ENCODE data around the gene MYO1H.
"Not testable (repeated sequence)": the region's sequence is repeated elsewhere in the genome, so short reads cannot be mapped to it uniquely, and the experiment has no call there.

Gene MYO1H

DNA sequence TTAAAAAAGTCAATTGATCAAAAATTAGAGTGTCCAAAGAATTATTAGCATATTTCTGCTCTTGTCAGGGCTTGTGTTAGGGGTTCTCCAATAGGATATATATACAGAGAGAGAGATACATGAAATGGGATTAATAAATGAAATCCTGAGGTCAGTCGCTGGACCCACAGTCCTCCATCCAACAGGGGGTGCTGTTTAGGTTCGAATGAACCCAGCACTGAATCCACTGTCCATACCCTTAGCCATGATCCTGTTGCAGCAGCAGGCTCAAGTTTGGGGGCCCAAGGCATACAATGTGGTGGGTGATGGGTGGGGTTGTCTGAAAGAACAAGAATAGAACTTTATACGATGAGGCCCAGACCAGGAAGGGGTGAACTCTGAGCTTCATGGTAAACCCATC is 780 bp upstream of the MYO1H start:
- no peak for DNase-seq (ENCODE audit: low read depth)

- DNase-seq (ENCODE audit: low read depth): no peak
These were observed 4.5 kb downstream of the MYO1H start for GRCh38 chr12:109352184-109352583.

DNA sequence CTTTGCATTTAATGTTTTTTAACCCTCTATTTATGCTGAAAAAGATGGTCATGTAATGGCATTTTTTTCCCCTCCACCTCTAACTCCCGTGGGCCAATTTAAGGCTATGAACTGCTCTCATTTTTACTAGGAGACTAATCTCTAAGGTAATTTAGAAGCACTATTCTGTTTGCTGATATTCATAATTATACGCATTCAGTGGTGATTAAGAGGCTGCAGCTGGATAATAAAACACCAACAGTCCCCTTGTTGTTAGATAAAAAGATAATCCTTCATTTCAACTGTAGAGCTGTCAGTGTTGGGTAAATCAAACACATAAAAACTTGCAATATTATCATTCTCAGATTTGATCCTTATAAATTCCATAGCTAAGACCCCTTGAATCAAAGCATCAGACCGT is 8.9 kb downstream of the MYO1H start:
- no peak for DNase-seq (ENCODE audit: low read depth)

DNA sequence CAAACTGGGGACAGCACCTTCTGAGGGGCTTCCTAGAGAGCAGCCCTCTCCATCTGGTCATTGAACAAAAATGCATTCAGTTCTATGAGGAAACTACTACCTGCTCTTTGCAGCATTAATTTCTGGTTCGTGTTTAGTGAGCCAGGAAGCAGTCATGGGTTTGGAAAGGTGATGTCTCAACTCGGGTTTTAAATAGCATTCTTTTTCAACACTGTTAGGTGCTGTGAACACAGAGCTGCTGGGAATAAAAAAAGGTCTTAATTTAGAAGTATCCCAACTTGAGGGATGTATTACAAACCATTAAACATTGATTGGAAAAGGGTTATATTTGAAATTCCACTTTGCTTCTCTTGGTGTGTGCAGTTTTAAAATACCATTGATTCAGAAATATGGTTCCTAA is 9.3 kb downstream of the MYO1H start:
- no peak for DNase-seq (ENCODE audit: low read depth)

DNA sequence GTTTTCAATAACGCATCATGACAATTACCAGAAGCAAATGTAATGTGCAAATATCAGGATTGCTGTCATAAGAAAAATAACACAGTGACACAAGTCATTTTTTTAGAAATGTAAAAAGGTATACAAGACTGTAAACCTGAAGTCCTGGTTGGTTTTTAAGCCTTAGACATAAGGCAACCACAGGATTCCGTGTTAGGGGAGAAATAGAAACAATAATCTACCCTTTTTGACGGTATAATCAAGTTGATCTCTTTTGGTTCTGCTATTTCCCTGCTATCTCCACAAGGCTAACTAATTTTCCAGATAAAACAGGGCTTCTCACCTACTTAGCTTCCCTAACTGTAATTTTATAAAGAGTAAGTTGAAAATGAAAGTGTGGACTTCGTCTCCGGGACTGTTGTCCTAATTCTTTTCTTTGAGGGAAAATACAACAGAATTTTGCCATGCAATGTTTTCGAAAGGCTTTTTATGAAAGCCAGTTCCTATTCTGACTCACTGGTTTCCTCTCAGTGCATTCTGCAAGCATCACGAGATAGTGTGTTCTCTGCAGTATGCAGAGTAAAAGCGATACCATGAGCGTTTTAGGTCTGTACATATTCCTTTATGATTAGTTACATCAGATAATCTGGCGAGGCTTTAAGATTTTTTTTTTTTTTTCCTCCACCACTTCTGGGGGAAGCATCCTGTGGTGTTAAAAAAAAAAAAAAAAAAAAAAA is 10.6 kb downstream of the MYO1H start:
- no peak for DNase-seq (ENCODE audit: low read depth)

GRCh38 chr12:109359131-109359690 is 11.5 kb downstream of the MYO1H start:
- no peak for DNase-seq (ENCODE audit: low read depth)

DNA sequence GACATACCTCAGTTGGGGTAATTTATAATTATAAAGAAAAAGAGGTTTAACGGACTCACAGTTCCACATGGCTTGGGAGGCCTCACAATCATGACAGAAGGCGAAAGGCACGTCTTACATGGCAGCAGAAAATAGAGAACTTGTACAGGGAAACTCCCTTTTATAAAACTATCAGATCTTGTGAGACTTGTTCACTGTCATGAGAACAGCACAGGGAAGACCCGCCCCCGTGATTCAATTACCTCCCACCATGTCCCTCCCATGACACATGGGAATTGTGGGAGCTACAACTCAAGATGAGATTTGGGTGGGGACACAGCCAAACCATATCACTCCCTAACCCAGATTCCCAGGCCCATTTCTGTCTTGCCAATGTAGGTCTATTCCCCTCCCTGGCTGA is 22.1 kb downstream of the MYO1H start:
- no peak for DNase-seq (ENCODE audit: low read depth)

DNA sequence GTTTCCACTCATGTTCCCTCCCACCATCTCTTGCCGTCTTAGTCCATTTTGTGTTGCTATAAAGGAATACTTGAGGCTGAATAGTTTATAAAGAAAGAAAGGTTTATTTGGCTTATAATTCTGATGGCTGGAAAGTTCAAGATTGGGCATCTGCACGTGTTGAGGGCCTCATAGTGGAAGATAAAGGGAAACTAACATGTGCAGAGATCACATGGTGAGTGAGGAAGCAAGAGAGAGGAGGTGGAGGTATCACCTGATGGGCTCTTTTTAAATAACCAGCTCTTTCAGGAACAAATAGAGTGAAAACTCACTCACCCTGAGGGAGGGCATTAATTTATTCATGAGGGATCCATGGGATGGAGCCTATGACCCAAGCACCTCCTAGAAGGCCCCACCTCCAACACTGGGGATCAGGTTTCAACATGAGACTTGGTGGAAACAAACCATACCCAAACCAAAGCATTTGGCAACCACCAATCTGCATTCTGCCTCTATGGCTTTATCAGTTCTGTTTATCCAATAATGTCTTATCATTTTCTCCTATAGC is 29.5 kb downstream of the MYO1H start:
- no peak for DNase-seq (ENCODE audit: low read depth)

DNA sequence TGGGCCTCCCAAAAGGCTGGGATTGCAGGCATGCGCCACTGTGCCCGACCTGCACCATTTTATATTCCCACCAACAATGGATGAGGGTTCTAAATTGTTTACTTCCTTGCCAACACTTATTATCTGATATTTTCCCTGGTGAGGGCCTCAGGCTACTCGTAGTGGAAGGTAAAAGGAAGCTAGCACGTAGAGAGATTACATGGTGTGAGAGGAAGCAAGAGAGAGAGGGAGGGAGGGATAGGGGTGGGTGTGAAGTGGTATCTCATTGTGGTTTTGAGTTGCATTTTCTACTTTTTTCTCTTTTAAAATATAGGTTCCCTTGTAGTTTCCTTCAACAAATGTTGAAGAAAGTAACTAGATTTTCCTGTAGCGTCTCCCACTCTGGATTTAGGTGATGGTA is 30.9 kb downstream of the MYO1H start:
- DNase-seq (ENCODE audit: low read depth): no peak

GRCh38 chr12:109382031-109382430 is 34.3 kb downstream of the MYO1H start:
- DNase-seq (ENCODE audit: low read depth): no peak

GRCh38 chr12:109383240-109383639 is 35.5 kb downstream of the MYO1H start:
- DNase-seq (ENCODE audit: low read depth): no peak

GRCh38 chr12:109385339-109386058 is 37.8 kb downstream of the MYO1H start:
- no peak for DNase-seq (ENCODE audit: low read depth)

DNA sequence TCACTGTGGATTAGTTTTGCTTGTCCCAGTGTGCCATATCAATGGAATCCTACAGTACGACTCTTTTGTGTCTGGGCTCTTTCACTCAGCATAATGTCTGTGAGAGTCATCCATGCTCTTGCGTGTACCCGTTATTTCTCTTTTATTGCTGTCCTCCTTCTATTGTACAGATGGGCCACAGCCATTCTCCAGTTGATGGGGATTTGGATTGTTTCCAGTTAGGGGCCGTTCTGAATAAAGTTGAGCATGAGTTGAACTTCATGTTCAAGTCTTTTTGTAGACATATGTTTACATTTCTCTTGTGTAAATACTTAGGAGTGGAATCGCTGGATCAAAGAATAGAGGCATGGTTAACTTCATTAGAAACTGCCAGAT is 38.3 kb downstream of the MYO1H start:
- no peak for DNase-seq (ENCODE audit: low read depth)

DNA sequence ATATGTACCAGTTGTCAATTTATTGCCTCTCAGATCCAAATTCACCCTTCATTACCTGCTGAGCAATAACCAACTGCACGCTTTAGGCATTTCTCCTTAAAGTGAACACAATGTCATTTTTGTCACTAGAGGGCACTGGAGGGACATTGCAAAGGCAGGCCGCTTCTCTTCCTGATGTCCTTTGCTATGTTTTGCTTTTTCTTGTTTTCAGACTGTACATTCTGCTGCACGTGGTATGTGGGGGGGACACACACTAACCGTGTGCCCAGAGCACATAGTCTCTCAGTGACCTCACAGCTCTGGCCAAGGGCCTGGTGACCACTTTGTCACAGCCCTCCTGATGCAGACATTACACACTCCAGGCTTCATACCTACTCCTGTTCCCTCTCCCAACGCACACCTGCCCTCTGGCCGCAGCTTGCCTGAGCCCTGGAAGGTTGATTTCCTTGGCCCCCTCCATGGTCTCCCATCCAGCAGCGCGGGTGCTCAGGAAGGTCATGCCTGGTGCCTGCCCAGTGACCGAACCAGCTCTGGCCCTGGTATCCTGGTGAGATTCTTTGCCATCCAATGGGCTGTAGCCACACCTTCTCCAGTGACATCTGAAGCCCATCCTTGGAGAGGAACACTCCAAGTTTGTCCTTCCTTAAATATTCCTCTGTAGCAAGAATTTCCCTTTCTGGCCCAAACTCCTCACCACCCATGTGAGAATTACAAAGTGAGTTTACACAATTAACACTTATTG is 39.9 kb downstream of the MYO1H start:
- DNase-seq (ENCODE audit: low read depth): no peak

- DNase-seq (ENCODE audit: low read depth): no peak
These were observed 40.5 kb downstream of the MYO1H start for GRCh38 chr12:109388167-109388563.

DNA sequence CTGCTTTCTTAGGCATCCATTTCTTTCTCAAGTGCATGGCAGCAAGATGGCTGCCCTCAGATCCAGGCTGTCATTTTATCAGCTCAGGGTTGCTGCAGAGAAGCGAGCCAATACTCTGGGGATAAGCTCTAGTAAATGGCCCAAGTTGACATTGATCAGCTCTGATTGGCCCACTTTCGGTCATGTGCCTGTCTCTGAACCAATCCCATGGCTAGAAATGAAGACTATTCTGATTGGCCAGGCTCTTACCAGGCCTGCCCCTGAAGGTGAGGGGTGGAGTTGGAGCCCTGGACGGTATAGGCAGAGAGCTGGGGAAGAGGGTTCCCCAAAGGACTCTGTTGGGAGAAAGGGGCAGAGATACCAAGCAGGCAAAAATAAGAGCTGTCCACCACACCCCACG is 41.4 kb downstream of the MYO1H start:
- no peak for DNase-seq (ENCODE audit: low read depth)

DNA sequence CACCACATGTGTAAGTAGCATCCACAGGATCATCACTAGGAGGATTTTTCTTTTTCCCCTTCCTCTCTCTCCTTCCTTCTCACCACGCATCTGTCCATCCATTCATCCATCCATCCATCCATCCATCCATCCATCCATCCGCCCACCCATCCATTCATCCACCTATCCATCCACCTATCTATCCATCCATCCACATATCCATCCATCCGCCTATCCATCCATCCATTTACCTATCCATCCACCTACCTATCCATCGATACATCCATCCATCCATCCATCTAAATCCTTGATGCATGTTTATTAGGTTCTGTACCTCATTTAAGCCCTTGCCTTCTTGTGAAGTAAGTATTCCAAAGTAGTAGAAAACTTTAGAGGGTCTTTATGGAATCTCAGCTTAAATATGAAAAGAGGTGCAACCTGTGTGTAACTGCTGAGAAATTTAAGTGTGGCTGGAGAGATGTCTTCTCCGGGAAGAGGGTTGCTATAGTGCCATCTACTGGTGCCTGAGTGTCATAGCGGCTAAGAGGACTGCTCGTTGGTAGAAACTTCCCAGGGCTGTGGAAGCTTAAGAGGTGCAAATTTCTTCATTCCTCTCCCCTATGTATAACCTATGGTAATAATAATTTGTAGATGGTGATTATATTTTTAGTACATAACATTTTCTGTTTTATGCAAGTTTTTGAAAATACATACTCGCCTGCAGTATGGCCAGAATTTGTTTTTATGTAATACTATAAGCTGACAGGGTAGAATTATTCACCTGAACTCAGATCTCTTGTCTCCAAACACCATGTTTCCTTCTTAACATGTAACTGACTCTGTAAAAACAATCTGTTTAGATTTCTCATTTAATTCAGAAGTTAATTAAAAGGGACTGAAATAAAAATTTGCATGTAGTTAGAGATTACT is 46.0 kb downstream of the MYO1H start:
- DNase-seq (ENCODE audit: low read depth): no peak

DNA sequence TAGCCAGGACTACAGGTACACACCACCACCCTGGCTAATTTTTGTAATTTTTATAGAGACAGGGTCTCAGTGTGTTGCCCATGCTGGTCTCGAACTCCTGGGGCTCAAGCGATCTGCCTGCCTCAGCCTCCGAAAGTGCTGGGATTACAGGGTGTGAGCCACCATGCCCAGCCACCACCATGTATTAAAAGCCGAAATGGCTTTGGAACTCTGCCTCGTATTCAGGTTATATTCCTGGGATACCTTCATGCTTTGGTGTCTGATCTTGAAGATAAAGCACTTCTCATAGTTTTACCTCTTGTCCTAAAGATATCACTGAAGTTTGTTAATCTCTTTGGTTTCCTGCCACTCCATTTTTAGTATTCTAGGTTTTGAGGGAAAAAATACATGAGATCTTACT is 47.2 kb downstream of the MYO1H start:
- no peak for DNase-seq (ENCODE audit: low read depth)

DNA sequence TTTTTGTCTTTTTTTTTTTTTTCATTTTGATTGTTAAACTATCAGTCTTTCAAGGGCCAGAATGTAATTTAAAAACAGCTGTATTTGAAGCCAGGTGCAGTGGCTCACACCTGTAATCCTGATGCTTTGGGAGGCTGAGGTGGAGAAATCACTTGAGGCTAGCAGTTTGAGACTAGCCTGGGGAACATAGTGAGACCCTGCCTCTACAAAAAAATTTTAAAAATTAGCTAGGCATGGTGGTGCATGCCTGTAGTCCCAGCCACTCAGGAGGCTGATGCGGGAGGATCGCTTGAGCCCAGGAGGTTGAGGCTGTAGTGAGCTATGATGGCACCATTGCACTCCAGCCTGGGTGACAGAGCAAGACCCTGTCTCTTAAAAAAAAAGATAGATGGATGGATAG is 57.1 kb downstream of the MYO1H start:
- DNase-seq (ENCODE audit: low read depth): not testable (repeated sequence)

GRCh38 chr12:109406147-109406546 is 58.4 kb downstream of the MYO1H start:
- DNase-seq (ENCODE audit: low read depth): not testable (repeated sequence)

GRCh38 chr12:109418848-109419480 is 71.3 kb downstream of the MYO1H start:
- DNase-seq (ENCODE audit: low read depth): no peak

Measured in HS-27A (cell line).